GM12878 (cell line): ENCODE measurements around the gene CCDC110. TPM values are rescaled to one million over a fixed set of nuclear protein-coding genes. Genes with fewer than 3 reads are reported as not detected.

Source experiments
- ATAC-seq: fragments of 200-7000 bp; cut with Tn5 transposase; 3 replicates; pipeline ENCODE4 v1.9.1; 2020; ENCODE audit warnings: mild to moderate bottlenecking, moderate library complexity
- BruUV-seq: library from RNA; stranded (reverse); fragments of 400-500 nt; replicated peaks from 2 replicates; lab custom pipeline; 2021; lab: Mats Ljungman, UMichigan
- CTCF ChIA-PET: fragments of 300-600 bp; sonication (Branson Sonifier 250); formaldehyde crosslinking; extraction: SDS; loops from one replicate; lab custom pipeline; 2021; ENCODE audit warnings: inconsistent platforms; lab: Yijun Ruan, JAX
- POLR2A ChIA-PET: fragments of 350-600 bp; formaldehyde crosslinking; extraction: SDS; loops from one replicate; lab custom pipeline; 2021; ENCODE audit warnings: inconsistent platforms; lab: Charles Lee
- RAD21 ChIA-PET: fragments of 300-600 bp; sonication (Branson Sonifier 250); formaldehyde crosslinking; loops from one replicate; lab custom pipeline; 2023; ENCODE audit warnings: antibody characterized with exemption; ENCODE audit not compliant: unreplicated experiment; lab: Charles Lee
- SMC1A ChIA-PET: fragments of 300-600 bp; sonication (Branson Sonifier 250); formaldehyde crosslinking; loops from one replicate; lab custom pipeline; 2023; ENCODE audit not compliant: unreplicated experiment, uncharacterized antibody; lab: Charles Lee
- DNase-seq: peaks from one replicate; pipeline ENCODE4 v3.0.0-alpha.2; 2011; ENCODE audit warnings: low read depth, low spot score
- FAIRE-seq: peaks from 3 replicates; lab custom pipeline; 2011; peaks lifted over from hg19 to GRCh38; lab: Jason Lieb, UNC
- H2AFZ ChIP-seq: 2 replicates; pipeline ENCODE4 v1.6.0; 2011; ENCODE audit warnings: low read depth, low read length, control low read depth; ENCODE audit not compliant: control insufficient read depth
- H3K27ac ChIP-seq: 2 replicates; pipeline ENCODE4 v1.5.1; 2011; ENCODE audit warnings: control low read depth; ENCODE audit not compliant: control insufficient read depth, insufficient read depth
- H3K27me3 ChIP-seq, 2 experiments: replicated peaks in 1 of 2; 2 replicates each; pipeline versions ENCODE4 v1.6.0 to v1.6.1; 2011; ENCODE audit warnings: low read length in 1 of 2; ENCODE audit not compliant: control insufficient read depth in 2 of 2, insufficient read depth in 2 of 2
- H3K36me3 ChIP-seq, 2 experiments: 2 replicates each; pipeline ENCODE4 v1.5.1; 2011; ENCODE audit warnings: low read length in 1 of 2; ENCODE audit not compliant: control insufficient read depth in 2 of 2, insufficient read depth in 2 of 2
- H3K4me1 ChIP-seq: 2 replicates; pipeline ENCODE4 v1.6.1; 2011; ENCODE audit warnings: mild to moderate bottlenecking, low read length, moderate library complexity, mixed read lengths; ENCODE audit not compliant: control insufficient read depth, insufficient read depth
- H3K4me2 ChIP-seq: 2 replicates; pipeline ENCODE4 v1.6.0; 2011; ENCODE audit warnings: control low read depth; ENCODE audit not compliant: control insufficient read depth, insufficient read depth
- H3K4me3 ChIP-seq: fragments of 200-600 bp; sonication (generic); 2 replicates; pipeline ENCODE4 v1.5.1; 2016
- H3K79me2 ChIP-seq: 2 replicates; pipeline ENCODE4 v1.6.0; 2011; ENCODE audit warnings: low read length; ENCODE audit not compliant: control insufficient read depth, insufficient read depth
- H3K9ac ChIP-seq: 2 replicates; pipeline ENCODE4 v1.8.0; 2011; ENCODE audit warnings: low read length, control low read depth, mixed read lengths; ENCODE audit not compliant: control insufficient read depth, insufficient read depth
- H3K9me3 ChIP-seq: replicated peaks from 3 replicates; pipeline ENCODE4 v1.5.1; 2011; ENCODE audit warnings: mild to moderate bottlenecking, low read length; ENCODE audit not compliant: control insufficient read depth, insufficient read depth
- H4K20me1 ChIP-seq: 2 replicates; pipeline ENCODE4 v1.6.0; 2011; ENCODE audit not compliant: control insufficient read depth, insufficient read depth
- ASH2L ChIP-seq: fragments of 300-600, 200-600 bp; sonication (generic); IDR thresholded peaks from 2 replicates; pipeline ENCODE4 v1.6.1; 2017; ENCODE audit warnings: low read depth, mild to moderate bottlenecking, borderline replicate concordance
- CBX5 ChIP-seq: sonication (generic); IDR thresholded peaks from 2 replicates; pipeline ENCODE4 v1.6.1; 2016; ENCODE audit warnings: low read depth, moderate library complexity, mild to moderate bottlenecking, inconsistent platforms
- FOXK2 ChIP-seq: fragments of 450-650 bp; IDR thresholded peaks from 2 replicates; pipeline ENCODE4 v1.6.1; 2017; ENCODE audit warnings: mild to moderate bottlenecking, moderate library complexity
- HCFC1 ChIP-seq: fragments of 150-350 bp; IDR thresholded peaks from 2 replicates; pipeline ENCODE4 v1.6.1; 2014; ENCODE audit warnings: low read length
- JUND ChIP-seq: IDR thresholded peaks from 2 replicates; pipeline ENCODE4 v1.6.1; 2012; ENCODE audit warnings: low read depth, mild to moderate bottlenecking, low read length, improper control_type of control experiment, moderate library complexity
- NFXL1 ChIP-seq: fragments of 450-650 bp; IDR thresholded peaks from 2 replicates; pipeline ENCODE4 v1.6.1; 2017; ENCODE audit warnings: antibody characterized with exemption, mild to moderate bottlenecking, borderline replicate concordance
- NR2C2 ChIP-seq: IDR thresholded peaks from 2 replicates; pipeline ENCODE4 v1.6.1; 2011; ENCODE audit warnings: borderline replicate concordance, low read depth; ENCODE audit not compliant: control insufficient read depth, insufficient read length
- POU2F2 ChIP-seq: IDR thresholded peaks from 3 replicates; pipeline ENCODE4 v1.6.1; 2011; ENCODE audit warnings: low read depth, mild to moderate bottlenecking, low read length, borderline replicate concordance
- RFX5 ChIP-seq: IDR thresholded peaks from 2 replicates; pipeline ENCODE4 v1.6.1; 2011; ENCODE audit warnings: low read depth, low read length, improper control_type of control experiment
- TAF1 ChIP-seq: IDR thresholded peaks from 2 replicates; pipeline ENCODE4 v1.6.1; 2011; ENCODE audit warnings: mild to moderate bottlenecking, low read depth, low read length, borderline replicate concordance
- ZNF24 ChIP-seq: fragments of 450-650 bp; IDR thresholded peaks from 2 replicates; pipeline ENCODE4 v1.6.1; 2017; ENCODE audit warnings: antibody characterized with exemption, mild to moderate bottlenecking
- WGBS: methylation state at CpG from one replicate; pipeline ENCODE4 v1.1.6; 2016; ENCODE audit warnings: low lambda C conversion rate; ENCODE audit not compliant: insufficient replicate concordance, insufficient coverage; ENCODE audit errors: missing lambda C conversion rate; 5-methylcytosine and 5-hydroxymethylcytosine counted together
- in situ Hi-C: fragments of 300-500 bp; cut with MboI; formaldehyde crosslinking; loops from 9 replicates; pipeline ENCODE4 v1.14.3; 2018; ENCODE audit warnings: mixed read lengths
- intact Hi-C: fragments of 100-400 bp; cut with micrococcal nuclease; formaldehyde crosslinking; loops from one replicate; pipeline ENCODE4 v1.14.2; 2022; ENCODE audit not compliant: unreplicated experiment
- polyA plus RNA-seq, 11 experiments: library from polyadenylated mRNA; depleted of rRNA in 4 of 11; unstranded in 6 of 11; stranded (reverse) in 5 of 11; fragments of >200 nt; fragmentation: Nextera tagmentation in 4 of 11; fragmentation: Illumina TruSeq in 1 of 11; extraction: Ambion mirVana in 4 of 11; extraction: Trizol in 1 of 11; gene quantifications; 1 replicate in 1 of 11; 2 replicates in 10 of 11; pipeline versions ENCODE4 v1.2.1 to v1.2.3, GENCODE V29; 2011 to 2016; ENCODE audit warnings: inconsistent platforms in 2 of 11, missing spikeins in 2 of 11, low read depth in 1 of 11
- total RNA-seq, 4 experiments: library from RNA; depleted of rRNA in 3 of 4; stranded (reverse); fragments of >200 nt in 3 of 4; fragmentation: Illumina TruSeq in 1 of 4; extraction: Trizol in 1 of 4; gene quantifications; 2 replicates each; pipeline versions ENCODE4 v1.2.1 to v1.2.3, GENCODE V29; 2013 to 2021
- TF ChIP-seq, protein P1 (sequence below): fragments of 450-650 bp; IDR thresholded peaks from 2 replicates; pipeline ENCODE4 v1.6.1; 2017; ENCODE audit warnings: mild to moderate bottlenecking, moderate library complexity
- TF ChIP-seq, protein P2 (sequence below): fragments of 450-650 bp; IDR thresholded peaks from 2 replicates; pipeline ENCODE4 v1.6.1; 2014; ENCODE audit warnings: mild to moderate bottlenecking

CCDC110 gene
- total and polyA plus RNA-seq, 10 of the 15 experiments (the other 5 are each of a cell fraction or from before 2014, with no cell fraction given), result 0.85 to 3.1 (median 2.1) TPM; not detected in 1

DNA sequence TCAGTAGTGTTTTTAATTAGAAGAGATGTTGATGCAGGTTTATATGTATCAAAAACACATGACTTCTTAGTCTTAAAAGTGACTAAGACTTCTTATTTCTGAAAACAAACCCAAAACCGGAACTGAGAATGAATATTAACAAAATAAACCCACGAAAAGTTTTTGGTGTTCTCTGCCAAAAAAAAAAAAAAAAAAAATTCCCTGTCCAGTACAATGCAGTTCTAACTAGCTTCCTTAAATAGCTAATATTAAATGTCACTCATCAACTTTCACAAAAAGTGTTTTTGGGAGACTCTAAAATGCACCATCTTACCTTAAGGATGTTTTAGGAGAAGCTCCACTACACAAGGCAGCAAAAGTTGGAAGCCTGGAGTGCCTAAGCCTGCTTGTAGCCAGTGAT, 72.9 kb downstream of the CCDC110 start (continued):
- no peak for TF ChIP-seq TAF1

DNA sequence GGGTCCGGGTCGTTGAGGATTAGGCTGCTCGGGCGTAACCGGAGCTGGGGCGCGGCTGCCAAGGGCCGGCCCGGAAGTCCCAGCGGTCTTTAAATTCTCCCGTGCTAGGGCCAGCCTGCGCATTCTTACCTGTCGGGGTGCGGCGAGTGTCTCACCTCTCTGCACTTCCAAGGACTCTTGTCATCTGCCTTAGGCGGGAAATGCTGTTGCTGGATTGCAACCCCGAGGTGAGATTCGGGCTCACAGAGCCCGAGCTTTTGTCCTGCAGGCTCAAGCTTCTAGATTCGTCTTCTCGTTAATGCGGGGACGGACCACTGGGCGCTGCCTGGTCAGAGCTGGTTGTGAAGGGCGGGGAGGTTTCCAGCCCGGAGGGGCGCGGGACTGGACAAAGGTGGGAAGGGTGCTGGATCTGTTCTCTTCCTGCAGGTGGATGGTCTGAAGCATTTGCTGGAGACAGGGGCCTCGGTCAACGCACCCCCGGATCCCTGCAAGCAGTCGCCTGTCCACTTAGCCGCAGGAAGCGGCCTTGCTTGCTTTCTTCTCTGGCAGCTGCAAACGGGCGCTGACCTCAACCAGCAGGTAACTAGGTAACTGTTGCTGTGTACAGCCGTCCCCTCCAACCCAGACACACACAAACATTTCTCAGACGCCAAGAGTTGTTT, 74.7 kb downstream of the CCDC110 start, which contains the start of gene ANKRD37:
Gene ANKRD37 (plus strand): TSS at position 118 of the 662 bp plus-strand sequence. CDS start 83 bp downstream, at position 201.
- H3K4me2 ChIP-seq, result peak within 1 kb of the TSS; percentile 94
- H3K27me3 ChIP-seq, result no peaks in the 10 kb centered on the region
- H2AFZ ChIP-seq, result peak within 1 kb of the TSS; percentile 82
- no peaks in the 10 kb centered on the region for H3K9me3 ChIP-seq
- peak within 1 kb of the TSS; percentile 79 for H3K4me3 ChIP-seq
- BruUV-seq, result no TSS peak
- no peak for ATAC-seq
- ChIA-PET SMC1A (interaction anchor here (0.8 to 6.2 kb wide), 11 partner anchors 10 to 199 kb away, joined by 3 to 72 read pairs (median 4); partner anchors contain the start of gene UFSP2), CTCF (interaction anchor here (0.7 to 1.5 kb wide), 7 partner anchors 9 to 201 kb away, joined by 3 to 6 read pairs (median 3); no protein-coding TSS in a partner anchor), POLR2A (interaction anchor here (0.6 to 7.9 kb wide), 12 partner anchors 8 to 253 kb away, joined by 3 to 60 read pairs (median 6); partner anchors contain the start of genes SNX25 and UFSP2), RAD21 (interaction anchor here (1.0 to 2.8 kb wide), 7 partner anchors 8 to 184 kb away, joined by 4 to 26 read pairs (median 7); partner anchors contain the start of gene UFSP2)
- in situ Hi-C loops, result no loop called here
- no peaks in the 10 kb centered on the region for H4K20me1 ChIP-seq
- H3K4me1 ChIP-seq, result peaks cover 19% of the 10 kb centered on the region
- no peak for FAIRE-seq
- H3K36me3 ChIP-seq, result peaks cover 1 to 18% of the 10 kb centered on the region in 2 experiments; a peak in 2 of 4 replicates
- intact Hi-C loops, result loop anchor here (2.0 to 5.0 kb wide), 4 partner anchors 28 to 200 kb away; partner anchors contain the start of gene UFSP2
- peak within 1 kb of the TSS; percentile 87 for H3K9ac ChIP-seq
- H3K79me2 ChIP-seq, result peaks cover 54% of the 10 kb centered on the region
- no peak for DNase-seq
- H3K27ac ChIP-seq, result peak within 1 kb of the TSS; percentile 97
- 28% methylated on average over 38 of the region's 38 CpGs for WGBS
- TF ChIP-seq ZNF24, result no peak
- TF ChIP-seq JUND, result no peak
- no peak; the same call in 1 of the 2 replicates for TF ChIP-seq FOXK2
- no peak for TF ChIP-seq RFX5
- 0 out of 2 replicates have a peak, but pooled peaks have one; percentile 3 for TF ChIP-seq ASH2L
- TF ChIP-seq, protein P1, sequence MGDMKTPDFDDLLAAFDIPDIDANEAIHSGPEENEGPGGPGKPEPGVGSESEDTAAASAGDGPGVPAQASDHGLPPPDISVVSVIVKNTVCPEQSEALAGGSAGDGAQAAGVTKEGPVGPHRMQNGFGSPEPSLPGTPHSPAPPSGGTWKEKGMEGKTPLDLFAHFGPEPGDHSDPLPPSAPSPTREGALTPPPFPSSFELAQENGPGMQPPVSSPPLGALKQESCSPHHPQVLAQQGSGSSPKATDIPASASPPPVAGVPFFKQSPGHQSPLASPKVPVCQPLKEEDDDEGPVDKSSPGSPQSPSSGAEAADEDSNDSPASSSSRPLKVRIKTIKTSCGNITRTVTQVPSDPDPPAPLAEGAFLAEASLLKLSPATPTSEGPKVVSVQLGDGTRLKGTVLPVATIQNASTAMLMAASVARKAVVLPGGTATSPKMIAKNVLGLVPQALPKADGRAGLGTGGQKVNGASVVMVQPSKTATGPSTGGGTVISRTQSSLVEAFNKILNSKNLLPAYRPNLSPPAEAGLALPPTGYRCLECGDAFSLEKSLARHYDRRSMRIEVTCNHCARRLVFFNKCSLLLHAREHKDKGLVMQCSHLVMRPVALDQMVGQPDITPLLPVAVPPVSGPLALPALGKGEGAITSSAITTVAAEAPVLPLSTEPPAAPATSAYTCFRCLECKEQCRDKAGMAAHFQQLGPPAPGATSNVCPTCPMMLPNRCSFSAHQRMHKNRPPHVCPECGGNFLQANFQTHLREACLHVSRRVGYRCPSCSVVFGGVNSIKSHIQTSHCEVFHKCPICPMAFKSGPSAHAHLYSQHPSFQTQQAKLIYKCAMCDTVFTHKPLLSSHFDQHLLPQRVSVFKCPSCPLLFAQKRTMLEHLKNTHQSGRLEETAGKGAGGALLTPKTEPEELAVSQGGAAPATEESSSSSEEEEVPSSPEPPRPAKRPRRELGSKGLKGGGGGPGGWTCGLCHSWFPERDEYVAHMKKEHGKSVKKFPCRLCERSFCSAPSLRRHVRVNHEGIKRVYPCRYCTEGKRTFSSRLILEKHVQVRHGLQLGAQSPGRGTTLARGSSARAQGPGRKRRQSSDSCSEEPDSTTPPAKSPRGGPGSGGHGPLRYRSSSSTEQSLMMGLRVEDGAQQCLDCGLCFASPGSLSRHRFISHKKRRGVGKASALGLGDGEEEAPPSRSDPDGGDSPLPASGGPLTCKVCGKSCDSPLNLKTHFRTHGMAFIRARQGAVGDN, result peak; percentile 39
- no peak for TF ChIP-seq NFXL1
- peak; percentile 35; the same call in 1 of the 2 replicates for TF ChIP-seq TAF1
- TF ChIP-seq NR2C2, result no peak
- TF ChIP-seq POU2F2, result peak; percentile 73; the same call in 1 of the 3 replicates
- no peak for TF ChIP-seq HCFC1
- TF ChIP-seq CBX5, result no peak
- TF ChIP-seq, protein P2, sequence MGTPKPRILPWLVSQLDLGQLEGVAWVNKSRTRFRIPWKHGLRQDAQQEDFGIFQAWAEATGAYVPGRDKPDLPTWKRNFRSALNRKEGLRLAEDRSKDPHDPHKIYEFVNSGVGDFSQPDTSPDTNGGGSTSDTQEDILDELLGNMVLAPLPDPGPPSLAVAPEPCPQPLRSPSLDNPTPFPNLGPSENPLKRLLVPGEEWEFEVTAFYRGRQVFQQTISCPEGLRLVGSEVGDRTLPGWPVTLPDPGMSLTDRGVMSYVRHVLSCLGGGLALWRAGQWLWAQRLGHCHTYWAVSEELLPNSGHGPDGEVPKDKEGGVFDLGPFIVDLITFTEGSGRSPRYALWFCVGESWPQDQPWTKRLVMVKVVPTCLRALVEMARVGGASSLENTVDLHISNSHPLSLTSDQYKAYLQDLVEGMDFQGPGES, result no peak
